Hepatocyte (in vitro differentiated cells): ENCODE results near the gene CD40.

Experiments used
- CTCF ChIP-seq: fragments of 200-600 bp; sonication (generic); IDR thresholded peaks from 2 replicates; pipeline ENCODE4 v1.5.1; 2016; ENCODE audit warnings: antibody characterized with exemption, mild to moderate bottlenecking; ENCODE audit not compliant: poor library complexity
- EZH2 ChIP-seq: fragments of 200-600 bp; sonication (generic); IDR thresholded peaks from 2 replicates; pipeline ENCODE4 v1.6.1; 2016; ENCODE audit warnings: antibody characterized with exemption, mild to moderate bottlenecking, borderline replicate concordance
- EZH2phosphoT487 ChIP-seq: fragments of 200-600 bp; sonication (generic); IDR thresholded peaks from one replicate; pipeline ENCODE4 v1.6.1; 2018; ENCODE audit warnings: antibody characterized with exemption, mild to moderate bottlenecking, low read depth, moderate library complexity; ENCODE audit not compliant: unreplicated experiment, severe bottlenecking

- TF ChIP-seq CTCF (no peak), EZH2 (no peak), EZH2phosphoT487 (no peak)
These were observed 51.4 kb downstream of the CD40 start for GRCh38 chr20:46169245-46170171.
